Liver (tissue), 3 donors: Measurements from ENCODE around the gene ADIRF.

Experiments
- CTCF ChIP-seq: fragments of 150-350 bp; IDR thresholded peaks from 2 replicates; pipeline ENCODE4 v1.5.1; 2017; ENCODE audit warnings: improper control_type of control experiment, low read depth, low read length; ENCODE audit not compliant: missing input control
- GABPA ChIP-seq, 2 donors: IDR thresholded peaks in 1 of 2; conservative IDR thresholded peaks in 1 of 2; 2 replicates each; pipeline ENCODE4 v1.6.1; 2016; ENCODE audit warnings: antibody characterized with exemption in 2 of 2, mild to moderate bottlenecking in 1 of 2, moderate library complexity in 1 of 2
- HNF4A ChIP-seq, 2 donors: conservative IDR thresholded peaks; 2 replicates each; pipeline ENCODE4 v1.6.1; 2016; ENCODE audit warnings: antibody characterized with exemption in 2 of 2, mild to moderate bottlenecking in 2 of 2
- JUND ChIP-seq, 2 donors: IDR thresholded peaks; 2 replicates each; pipeline ENCODE4 v1.6.1; 2016; ENCODE audit warnings: antibody characterized with exemption in 2 of 2
- RAD21 ChIP-seq, 2 donors: IDR thresholded peaks; 2 replicates each; pipeline ENCODE4 v1.6.1; 2016; ENCODE audit warnings: antibody characterized with exemption in 2 of 2, mild to moderate bottlenecking in 2 of 2
- SP1 ChIP-seq: IDR thresholded peaks from 2 replicates; pipeline ENCODE4 v1.6.1; 2018; ENCODE audit warnings: antibody characterized with exemption, mild to moderate bottlenecking
- TAF1 ChIP-seq: conservative IDR thresholded peaks from 2 replicates; pipeline ENCODE4 v1.6.1; 2016; ENCODE audit warnings: antibody characterized with exemption, mild to moderate bottlenecking
- YY1 ChIP-seq: IDR thresholded peaks from 2 replicates; pipeline ENCODE4 v1.6.1; 2016; ENCODE audit warnings: antibody characterized with exemption, mild to moderate bottlenecking
- TF ChIP-seq, protein P1 (sequence below): IDR thresholded peaks from 2 replicates; pipeline ENCODE4 v1.6.1; 2016; ENCODE audit warnings: antibody characterized with exemption, mild to moderate bottlenecking
- TF ChIP-seq, protein P2 (sequence below): IDR thresholded peaks from 2 replicates; pipeline ENCODE4 v1.6.1; 2016; ENCODE audit warnings: antibody characterized with exemption
- donor health status: healthy.
- donor health status: healthy.

GRCh38 chr10:86946213-86947155 is 21.8 kb upstream of the ADIRF start:
- TF ChIP-seq CTCF (no peak), GABPA (IDR thresholded peaks at IDR 0.05 in 1 of 2, conservative IDR thresholded peaks at IDR 0.05 in 1 of 2) (no peak), YY1 (no peak), SP1 (no peak), JUND (IDR thresholded peaks at IDR 0.05) (no peak), TAF1 (no peak), HNF4A (conservative IDR thresholded peaks at IDR 0.05) (no peak), RAD21 (IDR thresholded peaks at IDR 0.05) (no peak)
- TF ChIP-seq, protein P1, sequence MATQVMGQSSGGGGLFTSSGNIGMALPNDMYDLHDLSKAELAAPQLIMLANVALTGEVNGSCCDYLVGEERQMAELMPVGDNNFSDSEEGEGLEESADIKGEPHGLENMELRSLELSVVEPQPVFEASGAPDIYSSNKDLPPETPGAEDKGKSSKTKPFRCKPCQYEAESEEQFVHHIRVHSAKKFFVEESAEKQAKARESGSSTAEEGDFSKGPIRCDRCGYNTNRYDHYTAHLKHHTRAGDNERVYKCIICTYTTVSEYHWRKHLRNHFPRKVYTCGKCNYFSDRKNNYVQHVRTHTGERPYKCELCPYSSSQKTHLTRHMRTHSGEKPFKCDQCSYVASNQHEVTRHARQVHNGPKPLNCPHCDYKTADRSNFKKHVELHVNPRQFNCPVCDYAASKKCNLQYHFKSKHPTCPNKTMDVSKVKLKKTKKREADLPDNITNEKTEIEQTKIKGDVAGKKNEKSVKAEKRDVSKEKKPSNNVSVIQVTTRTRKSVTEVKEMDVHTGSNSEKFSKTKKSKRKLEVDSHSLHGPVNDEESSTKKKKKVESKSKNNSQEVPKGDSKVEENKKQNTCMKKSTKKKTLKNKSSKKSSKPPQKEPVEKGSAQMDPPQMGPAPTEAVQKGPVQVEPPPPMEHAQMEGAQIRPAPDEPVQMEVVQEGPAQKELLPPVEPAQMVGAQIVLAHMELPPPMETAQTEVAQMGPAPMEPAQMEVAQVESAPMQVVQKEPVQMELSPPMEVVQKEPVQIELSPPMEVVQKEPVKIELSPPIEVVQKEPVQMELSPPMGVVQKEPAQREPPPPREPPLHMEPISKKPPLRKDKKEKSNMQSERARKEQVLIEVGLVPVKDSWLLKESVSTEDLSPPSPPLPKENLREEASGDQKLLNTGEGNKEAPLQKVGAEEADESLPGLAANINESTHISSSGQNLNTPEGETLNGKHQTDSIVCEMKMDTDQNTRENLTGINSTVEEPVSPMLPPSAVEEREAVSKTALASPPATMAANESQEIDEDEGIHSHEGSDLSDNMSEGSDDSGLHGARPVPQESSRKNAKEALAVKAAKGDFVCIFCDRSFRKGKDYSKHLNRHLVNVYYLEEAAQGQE = no peak
- TF ChIP-seq, protein P2, sequence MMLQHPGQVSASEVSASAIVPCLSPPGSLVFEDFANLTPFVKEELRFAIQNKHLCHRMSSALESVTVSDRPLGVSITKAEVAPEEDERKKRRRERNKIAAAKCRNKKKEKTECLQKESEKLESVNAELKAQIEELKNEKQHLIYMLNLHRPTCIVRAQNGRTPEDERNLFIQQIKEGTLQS = no peak
